Measurements from ENCODE around the gene WDR88. TPM values are rescaled to one million over a fixed set of nuclear protein-coding genes. Genes with fewer than 3 reads are reported as not detected.

Gene WDR88
- total RNA-seq, 2 experiments from 2014 or later: 0.38 TPM; not detected in 1

DNA sequence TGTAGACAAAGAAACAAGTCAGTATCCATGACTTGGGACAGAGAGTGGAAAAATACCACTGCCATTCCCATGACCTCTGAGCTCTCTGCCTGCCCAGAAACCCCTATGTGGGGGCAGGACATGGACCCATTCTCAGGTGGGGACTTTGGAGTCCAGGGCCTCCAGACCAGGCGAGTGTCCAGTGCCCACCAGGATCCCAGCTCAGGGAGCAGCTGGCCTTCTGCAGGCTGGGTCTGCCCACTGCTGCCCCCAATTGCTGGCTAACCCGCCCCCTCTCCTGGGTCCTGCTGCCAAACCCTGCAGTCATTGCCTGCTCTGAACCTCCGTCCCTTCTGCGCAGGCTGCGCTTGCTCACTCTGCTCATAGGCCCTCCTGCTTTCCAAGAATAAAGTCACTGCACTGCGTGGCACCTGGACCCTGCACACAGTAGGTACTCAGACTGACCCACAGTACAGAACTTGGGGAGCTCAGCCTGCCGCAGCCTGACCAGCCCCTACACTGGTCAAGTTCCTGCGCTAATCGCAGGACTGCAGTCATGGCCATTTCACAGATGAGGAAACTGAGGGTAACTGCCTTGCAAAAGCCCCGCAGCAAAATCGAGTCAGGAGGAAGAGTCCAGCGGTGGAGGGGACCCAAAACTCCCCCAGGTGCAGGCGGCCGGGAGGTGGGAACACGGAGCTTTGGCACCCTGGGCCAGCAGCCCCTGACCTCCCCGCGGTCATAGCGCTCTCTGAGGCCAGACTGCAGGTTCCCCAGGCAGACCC, 93.0 kb downstream of the WDR88 start:
- H3K9me3 ChIP-seq (ENCODE audit: low read length): 0 out of 2 replicates have a peak, but pooled peaks cover 10% of the 10 kb centered on the region
- DNase-seq (ENCODE audit: low spot score): no peak
- intact Hi-C loops (cut with micrococcal nuclease; ENCODE audit: unreplicated experiment): no loop called here
- no peak overlapping the region for H2AFZ ChIP-seq (ENCODE audit: low read length)
- no peaks in the 10 kb centered on the region for H3K4me1 ChIP-seq (ENCODE audit: insufficient read depth, low read length, poor library complexity, severe bottlenecking)
- ChIA-PET POLR2A (no interaction called here), CTCF (ENCODE audit: unreplicated experiment) (no interaction called here)
- no peaks in the 10 kb centered on the region for H3K9me2 ChIP-seq (ENCODE audit: insufficient read depth, low read length)
- BruUV-seq (replicated peaks): no TSS peak
- H4K20me1 ChIP-seq (ENCODE audit: insufficient read depth, low read length): no peaks in the 10 kb centered on the region
- no peak overlapping the region for H3K27ac ChIP-seq (ENCODE audit: low read depth, low read length, poor library complexity, severe bottlenecking)
- TF ChIP-seq, protein P1, sequence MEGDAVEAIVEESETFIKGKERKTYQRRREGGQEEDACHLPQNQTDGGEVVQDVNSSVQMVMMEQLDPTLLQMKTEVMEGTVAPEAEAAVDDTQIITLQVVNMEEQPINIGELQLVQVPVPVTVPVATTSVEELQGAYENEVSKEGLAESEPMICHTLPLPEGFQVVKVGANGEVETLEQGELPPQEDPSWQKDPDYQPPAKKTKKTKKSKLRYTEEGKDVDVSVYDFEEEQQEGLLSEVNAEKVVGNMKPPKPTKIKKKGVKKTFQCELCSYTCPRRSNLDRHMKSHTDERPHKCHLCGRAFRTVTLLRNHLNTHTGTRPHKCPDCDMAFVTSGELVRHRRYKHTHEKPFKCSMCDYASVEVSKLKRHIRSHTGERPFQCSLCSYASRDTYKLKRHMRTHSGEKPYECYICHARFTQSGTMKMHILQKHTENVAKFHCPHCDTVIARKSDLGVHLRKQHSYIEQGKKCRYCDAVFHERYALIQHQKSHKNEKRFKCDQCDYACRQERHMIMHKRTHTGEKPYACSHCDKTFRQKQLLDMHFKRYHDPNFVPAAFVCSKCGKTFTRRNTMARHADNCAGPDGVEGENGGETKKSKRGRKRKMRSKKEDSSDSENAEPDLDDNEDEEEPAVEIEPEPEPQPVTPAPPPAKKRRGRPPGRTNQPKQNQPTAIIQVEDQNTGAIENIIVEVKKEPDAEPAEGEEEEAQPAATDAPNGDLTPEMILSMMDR (conservative IDR thresholded peaks at IDR 0.05; ENCODE audit: low read length): no peak
- TF ChIP-seq EZH2phosphoT487 (IDR thresholded peaks at IDR 0.05; ENCODE audit: borderline replicate concordance, low read depth, low read length): no peak
- no peak overlapping the region for H3K4me3 ChIP-seq (ENCODE audit: low read depth, low read length, poor library complexity, severe bottlenecking)
- H3K79me2 ChIP-seq (ENCODE audit: insufficient read depth, low read depth, low read length): no peaks in the 10 kb centered on the region
- no peaks in the 10 kb centered on the region for H3K36me3 ChIP-seq (ENCODE audit: insufficient read depth, low read length)
- H3K4me2 ChIP-seq (ENCODE audit: low read length): no peak overlapping the region

Other genes with a start within 250 kb of the WDR88 start
- gene CEP89, start 160.2 kb upstream of the WDR88 start, total RNA-seq (2014; rRNA removed; shearing (Covaris generic)): 10.8 and 15.8 TPM in 2 replicates
- gene CEP89, start 160.2 kb upstream of the WDR88 start, total RNA-seq (2022): 20.6 and 24.2 TPM in 2 replicates
- gene FAAP24, start 159.9 kb upstream of the WDR88 start, total RNA-seq (2014; rRNA removed; shearing (Covaris generic)): 5.4 and 12.1 TPM in 2 replicates
- gene FAAP24, start 159.9 kb upstream of the WDR88 start, total RNA-seq (2022): 12.8 and 15.0 TPM in 2 replicates
- 0.59 and 2.1 TPM in 2 replicates for gene RHPN2, start 67.2 kb upstream of the WDR88 start, total RNA-seq (2014; rRNA removed; shearing (Covaris generic))
- 5.0 and 6.4 TPM in 2 replicates for gene RHPN2, start 67.2 kb upstream of the WDR88 start, total RNA-seq (2022)
- gene GPATCH1, start 50.9 kb upstream of the WDR88 start, total RNA-seq (2014; rRNA removed; shearing (Covaris generic)): 7.6 and 9.8 TPM in 2 replicates
- gene GPATCH1, start 50.9 kb upstream of the WDR88 start, total RNA-seq (2022): 10.7 and 13.4 TPM in 2 replicates
- gene LRP3, start 62.2 kb downstream of the WDR88 start, total RNA-seq (2014; rRNA removed; shearing (Covaris generic)): not detected in 2 replicates
- gene LRP3, start 62.2 kb downstream of the WDR88 start, total RNA-seq (2022): not detected in 2 replicates
- gene SLC7A10, start 93.7 kb downstream of the WDR88 start, total RNA-seq (2014; rRNA removed; shearing (Covaris generic)): not detected in 2 replicates
- gene SLC7A10, start 93.7 kb downstream of the WDR88 start, total RNA-seq (2022): not detected in 2 replicates
- gene CEBPA, start 170.4 kb downstream of the WDR88 start, total RNA-seq (2014; rRNA removed; shearing (Covaris generic)): 2.1 and 2.8 TPM in 2 replicates
- 1.8 and 2.5 TPM in 2 replicates for gene CEBPA, start 170.4 kb downstream of the WDR88 start, total RNA-seq (2022)
- 44.9 and 46.1 TPM in 2 replicates for gene CEBPG, start 241.6 kb downstream of the WDR88 start, total RNA-seq (2014; rRNA removed; shearing (Covaris generic))
- 45.1 and 52.2 TPM in 2 replicates for gene CEBPG, start 241.6 kb downstream of the WDR88 start, total RNA-seq (2022)

Measured in OCI-LY7 (cell line).